EH (cell line): Measurements from ENCODE around the gene SEC23B.

Experiments
- DNase-seq: peaks from one replicate; pipeline ENCODE4 v3.0.0-alpha.2; 2015; ENCODE audit warnings: low read depth

SEC23B gene

GRCh38 chr20:18526761-18527160 is 19.0 kb downstream of the SEC23B start:
- peak; percentile 23 for DNase-seq

DNA sequence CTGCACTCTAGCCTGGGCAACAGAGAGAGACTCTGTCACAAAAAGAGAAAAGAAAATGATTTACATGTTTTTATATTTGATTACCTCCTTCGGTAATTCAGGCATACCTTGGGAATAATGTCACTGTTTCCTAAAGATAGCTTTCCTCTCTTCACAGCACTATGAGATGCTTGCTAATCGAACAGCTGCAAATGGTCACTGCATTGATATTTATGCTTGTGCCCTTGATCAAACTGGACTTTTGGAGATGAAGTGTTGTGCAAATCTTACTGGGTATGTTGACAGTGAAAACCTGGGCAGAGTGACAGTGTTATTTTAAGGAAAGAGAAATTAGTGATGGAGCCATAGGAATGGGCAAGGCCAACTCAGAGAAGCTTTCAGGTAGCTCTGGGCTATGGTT is 19.6 kb downstream of the SEC23B start:
- no peak for DNase-seq

GRCh38 chr20:18527836-18528235 is 20.1 kb downstream of the SEC23B start:
- peak; percentile 46 for DNase-seq

- DNase-seq, result no peak
Measured at GRCh38 chr20:18529041-18529440, 21.3 kb downstream of the SEC23B start.

- no peak for DNase-seq
Measured at GRCh38 chr20:18532626-18533025, 24.9 kb downstream of the SEC23B start.

DNA sequence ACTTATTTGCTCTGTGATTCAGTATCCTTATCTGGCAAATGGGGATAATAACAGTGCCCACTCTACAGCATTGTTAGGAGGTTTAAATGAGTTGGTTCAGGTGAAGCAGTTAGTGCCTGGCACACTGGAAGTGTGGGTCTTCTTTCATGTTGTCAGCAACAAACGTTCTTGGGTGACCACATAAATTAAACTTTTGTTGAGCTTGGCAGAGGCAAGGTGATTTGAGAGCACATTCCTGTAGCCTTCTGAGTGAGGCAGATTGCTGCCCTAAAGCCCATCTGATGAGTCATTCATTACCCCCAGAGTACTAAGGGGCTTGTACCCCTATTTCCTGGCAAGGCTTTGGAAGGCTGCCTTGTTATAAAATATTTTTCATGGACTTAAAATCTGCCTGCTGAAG is 25.8 kb downstream of the SEC23B start:
- DNase-seq, result peak; percentile 7

GRCh38 chr20:18533978-18534644 is 26.4 kb downstream of the SEC23B start:
- DNase-seq, result no peak

DNA sequence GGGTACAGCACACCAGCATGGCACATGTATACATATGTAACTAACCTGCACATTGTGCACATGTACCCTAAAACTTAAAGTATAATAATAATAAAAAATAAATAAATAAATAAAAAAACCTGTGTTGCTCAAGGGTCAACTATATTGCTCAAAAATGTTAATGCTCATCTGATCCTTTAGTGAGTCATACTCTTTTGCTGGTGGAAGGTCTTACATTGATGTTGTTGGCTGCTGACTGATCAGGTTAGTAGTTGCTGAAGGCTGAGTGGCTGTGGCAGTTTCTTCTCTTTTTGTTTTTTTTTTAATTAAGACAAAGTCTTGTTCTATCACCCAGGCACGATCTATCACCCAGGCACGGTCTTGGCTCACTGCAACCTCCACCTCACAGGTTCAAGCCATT is 29.9 kb downstream of the SEC23B start:
- peak; percentile 8 for DNase-seq

GRCh38 chr20:18541741-18542140 is 34.0 kb downstream of the SEC23B start:
- peak; percentile 11 for DNase-seq

DNA sequence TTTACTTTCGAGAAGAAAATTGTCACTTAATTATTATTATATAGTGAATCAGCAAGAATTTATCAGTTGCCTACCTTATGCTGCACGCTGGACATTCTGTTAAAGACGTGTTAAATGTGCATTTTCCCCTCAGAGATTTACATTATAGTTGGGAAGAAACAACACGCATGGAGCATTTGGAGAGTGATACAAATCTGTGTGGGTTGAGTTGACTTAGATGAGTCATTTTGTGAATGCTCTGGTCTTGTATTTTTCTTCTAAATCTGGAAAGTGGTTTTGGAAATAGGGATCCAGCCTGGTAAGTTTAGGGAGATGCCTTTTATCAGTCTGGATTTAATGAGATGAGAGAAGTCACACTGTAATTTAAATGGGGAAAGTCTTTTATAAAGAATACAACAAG is 35.5 kb downstream of the SEC23B start:
- no peak for DNase-seq

GRCh38 chr20:18543932-18544331 is 36.2 kb downstream of the SEC23B start:
- DNase-seq, result no peak

GRCh38 chr20:18545566-18545965 is 37.8 kb downstream of the SEC23B start:
- DNase-seq, result no peak

- DNase-seq, result no peak
Measured at GRCh38 chr20:18548465-18548864, 40.7 kb downstream of the SEC23B start.

DNA sequence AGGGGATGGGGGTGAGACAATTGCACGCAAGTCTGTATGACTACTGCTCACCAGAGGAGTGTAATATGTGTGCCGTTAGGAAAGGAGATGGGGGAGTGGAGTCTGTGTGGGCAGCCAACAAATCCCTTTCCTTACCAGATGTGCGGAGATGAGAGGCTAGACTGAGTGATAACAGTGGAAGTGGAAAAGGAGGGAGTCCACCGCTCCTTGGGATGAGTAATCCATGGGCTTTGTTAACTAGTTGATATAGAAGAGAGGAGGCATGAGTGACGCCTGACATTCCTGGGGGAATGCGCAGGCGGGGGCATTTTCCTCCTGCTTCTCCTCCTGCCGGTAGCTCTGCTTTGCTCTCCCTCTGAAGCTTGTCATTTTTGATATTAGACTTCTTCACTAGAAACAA is 46.0 kb downstream of the SEC23B start:
- no peak for DNase-seq

DNA sequence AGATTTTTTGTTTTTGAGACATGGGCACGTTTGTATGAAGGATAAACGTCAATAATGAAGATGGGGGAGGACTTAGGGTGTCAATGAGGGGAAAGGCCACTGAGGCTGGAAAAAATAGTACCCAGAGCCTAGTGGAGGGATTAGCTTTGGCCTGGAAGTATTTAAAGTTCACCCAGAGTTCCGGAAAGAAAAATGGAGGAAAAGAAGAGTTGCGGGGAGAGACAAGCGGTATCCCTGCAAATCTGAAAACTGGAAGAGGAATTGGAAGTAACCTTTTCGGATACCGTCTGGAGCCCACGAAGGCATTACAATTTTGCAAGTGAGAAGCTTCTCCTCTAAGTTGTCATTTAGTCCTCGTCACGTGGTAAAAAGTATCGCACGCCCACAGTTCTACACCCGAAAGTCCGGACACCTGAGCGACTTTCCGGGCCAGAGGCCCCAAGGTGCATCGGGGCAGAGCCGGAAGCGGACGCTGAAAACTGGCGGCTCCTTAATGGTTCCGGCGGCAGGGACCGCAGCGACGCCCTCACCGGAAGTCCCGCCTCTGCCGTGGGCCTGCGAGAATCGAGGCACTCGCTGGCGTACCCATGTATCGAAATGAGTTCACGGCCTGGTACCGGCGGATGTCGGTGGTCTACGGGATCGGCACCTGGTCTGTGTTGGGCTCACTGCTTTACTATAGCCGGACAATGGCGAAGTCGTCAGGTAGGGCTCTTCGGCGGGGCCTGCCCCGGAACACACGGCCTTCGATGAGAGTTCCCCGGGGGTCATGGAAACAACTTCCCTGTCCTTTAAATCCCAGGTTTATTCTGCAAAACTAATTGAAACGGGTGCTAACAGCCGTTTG is 59.4 kb downstream of the SEC23B start, which contains the start of gene SMIM26:
Gene SMIM26, plus strand, starts transcription at position 541 of the 847 bp plus-strand sequence. Its CDS starts 47 bp downstream, at position 588.
- DNase-seq, result peak; percentile 86

- no peak for DNase-seq
Measured at GRCh38 chr20:18567739-18568091, 60.0 kb downstream of the SEC23B start.

DNA sequence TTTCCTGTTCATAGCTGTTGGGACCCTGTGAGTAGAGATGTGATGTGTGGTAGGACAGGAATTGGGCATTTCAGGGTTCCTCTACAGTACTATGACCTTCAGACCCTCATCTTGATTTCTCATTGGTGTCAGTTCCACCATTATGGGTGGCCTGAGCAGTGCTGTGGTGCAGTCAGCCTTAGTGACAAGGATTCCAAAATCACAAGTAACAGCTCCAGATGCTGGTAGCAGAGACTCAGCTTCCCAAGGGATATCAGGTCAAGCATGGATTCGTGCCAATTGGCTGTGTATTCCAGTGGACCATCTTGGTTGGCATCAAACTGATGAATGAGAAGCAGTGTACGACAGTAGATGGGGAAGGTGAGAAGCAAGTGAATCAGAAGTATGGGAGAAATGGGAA is 63.3 kb downstream of the SEC23B start:
- DNase-seq, result no peak

DNA sequence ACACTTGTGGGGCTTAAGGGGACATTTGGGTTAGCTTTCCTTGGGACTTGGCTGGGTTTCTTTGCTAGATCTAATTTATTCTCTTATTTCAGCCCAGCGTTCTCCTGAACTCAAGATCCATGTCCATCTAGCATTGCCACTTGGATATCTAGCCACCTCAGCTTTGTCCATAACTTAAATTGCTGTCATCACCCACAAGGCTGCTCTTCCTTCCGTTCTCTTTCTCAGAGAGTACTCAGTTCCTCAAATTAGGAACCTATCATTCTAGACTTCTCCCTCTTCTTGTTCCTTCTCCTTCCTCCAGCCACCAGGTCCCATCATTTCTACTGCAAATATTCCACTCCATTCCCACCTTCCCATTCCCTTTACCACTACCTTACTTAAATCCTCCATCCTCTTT is 63.8 kb downstream of the SEC23B start:
- DNase-seq, result no peak

- DNase-seq, result no peak
Measured at GRCh38 chr20:18577942-18578341, 70.2 kb downstream of the SEC23B start.

DNA sequence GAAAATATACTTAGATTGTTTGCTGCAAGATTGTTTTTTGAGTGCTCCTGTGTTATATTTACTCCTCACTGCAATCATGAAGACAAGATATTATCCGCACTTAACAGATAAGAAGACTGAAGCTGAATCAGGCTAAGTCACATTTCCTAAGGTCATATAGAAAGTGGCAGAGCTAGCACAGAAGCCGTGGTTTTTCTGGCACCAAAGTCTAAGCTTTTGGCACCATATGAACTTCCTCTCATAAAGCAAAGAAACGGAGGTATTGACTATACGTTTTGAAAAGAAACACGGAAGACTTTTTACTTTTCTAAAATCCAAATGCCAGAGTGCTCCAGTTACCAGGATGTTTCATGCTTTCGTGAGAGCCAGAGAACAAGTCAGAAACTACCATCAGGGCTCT is 70.8 kb downstream of the SEC23B start:
- DNase-seq, result no peak

- DNase-seq, result no peak
Measured at GRCh38 chr20:18580012-18580411, 72.3 kb downstream of the SEC23B start.

DNA sequence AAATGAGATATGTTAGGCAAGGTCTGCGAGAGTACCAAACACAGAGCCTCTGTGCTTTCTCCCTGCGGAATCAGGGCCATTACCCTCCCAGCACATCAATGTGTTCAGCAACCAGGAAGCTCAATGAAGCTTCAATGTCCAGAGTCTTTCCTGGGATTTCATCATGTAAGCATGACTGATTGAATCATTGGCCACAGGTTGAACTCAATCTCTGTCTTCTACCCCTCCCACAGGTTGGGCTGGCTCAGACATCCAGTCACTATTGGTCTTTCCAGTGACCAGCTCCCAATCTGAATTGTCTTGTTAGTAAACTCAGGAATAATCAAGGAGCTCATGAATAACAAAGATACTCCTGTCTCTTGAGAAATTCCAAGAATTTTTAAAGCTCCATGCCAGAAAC is 77.4 kb downstream of the SEC23B start:
- DNase-seq, result peak; percentile 61
